K562 (cell line): ENCODE results near the gene MPLKIP. TPM values are rescaled to one million over a fixed set of nuclear protein-coding genes. Genes with fewer than 3 reads are reported as not detected.

ENCODE experiments used
- ATAC-seq: fragments of 200-7000 bp; cut with Tn5 transposase; 3 replicates; pipeline ENCODE4 v1.9.1; 2020; ENCODE audit warnings: moderate library complexity
- BruUV-seq: library from RNA; stranded (reverse); fragments of 400-500 nt; replicated peaks from 2 replicates; lab custom pipeline; 2021; lab: Mats Ljungman, UMichigan
- CTCF ChIA-PET: fragments of 300-600 bp; formaldehyde crosslinking; extraction: SDS; loops from one replicate; lab custom pipeline; 2021; ENCODE audit warnings: low intra/inter-chr PET ratio; lab: Yijun Ruan, JAX
- POLR2A ChIA-PET: fragments of 300-600, 350-650 bp; sonication (Branson Sonifier 250); formaldehyde crosslinking; extraction: SDS; loops from one replicate; lab custom pipeline; 2021; ENCODE audit warnings: antibody characterized with exemption, inconsistent platforms; lab: Yijun Ruan, JAX
- DNase-seq, 4 experiments: peaks; one replicate each; pipeline versions ENCODE4 v3.0.0 to v3.0.0-alpha.2; 2011 to 2018; ENCODE audit warnings: low spot score in 3 of 4, mixed read lengths in 3 of 4; ENCODE audit errors: extremely low read depth in 1 of 4
- FAIRE-seq: peaks from 2 replicates; lab custom pipeline; 2011; peaks lifted over from hg19 to GRCh38; lab: Jason Lieb, UNC
- H2AFZ ChIP-seq: 2 replicates; pipeline ENCODE4 v1.6.0; 2011; ENCODE audit warnings: low read depth, low read length, control low read depth, inconsistent platforms
- H3K27ac ChIP-seq: fragments of 200-600 bp; 3 replicates; pipeline ENCODE4 v1.8.0; 2011; ENCODE audit warnings: low read depth, mild to moderate bottlenecking, control low read depth, inconsistent platforms, low read length, moderate library complexity, mixed read lengths; ENCODE audit errors: extremely low read depth
- H3K27me3 ChIP-seq, 2 experiments: fragments of 300-600 bp in 1 of 2; 2 replicates in 1 of 2; 3 replicates in 1 of 2; pipeline versions ENCODE4 v1.6.0 to v1.8.0; 2011; ENCODE audit warnings: inconsistent platforms in 2 of 2, low read length in 2 of 2, mild to moderate bottlenecking in 1 of 2, mixed read lengths in 1 of 2, moderate library complexity in 1 of 2; ENCODE audit not compliant: control insufficient read depth in 2 of 2, insufficient read depth in 2 of 2
- H3K36me3 ChIP-seq: fragments of 300-600 bp; 3 replicates; pipeline ENCODE4 v1.8.0; 2011; ENCODE audit warnings: mild to moderate bottlenecking, low read length, inconsistent platforms; ENCODE audit not compliant: control insufficient read depth, insufficient read depth
- H3K4me1 ChIP-seq, 2 experiments: fragments of 200-600 bp in 1 of 2; replicated peaks in 1 of 2; 2 replicates in 1 of 2; 3 replicates in 1 of 2; pipeline versions ENCODE4 v1.5.1 to v1.8.0; 2011; ENCODE audit warnings: inconsistent platforms in 2 of 2, low read length in 2 of 2, mild to moderate bottlenecking in 1 of 2, mixed read lengths in 1 of 2, moderate library complexity in 1 of 2; ENCODE audit not compliant: control insufficient read depth in 2 of 2, insufficient read depth in 2 of 2
- H3K4me2 ChIP-seq: 2 replicates; pipeline ENCODE4 v1.6.1; 2011; ENCODE audit warnings: low read length, control low read depth, inconsistent platforms, mixed read lengths; ENCODE audit not compliant: insufficient read depth
- H3K4me3 ChIP-seq: fragments of 200-600 bp; sonication (generic), shearing (Covaris generic); 2 replicates; pipeline ENCODE4 v1.5.1; 2016; ENCODE audit warnings: control low read depth, inconsistent platforms
- H3K79me2 ChIP-seq: fragments of 200-600 bp; 3 replicates; pipeline ENCODE4 v1.8.0; 2011; ENCODE audit warnings: low read length, inconsistent platforms; ENCODE audit not compliant: control insufficient read depth, insufficient read depth
- H3K9ac ChIP-seq, 2 experiments: 2 replicates each; pipeline versions ENCODE4 v1.6.0 to v1.6.1; 2011; ENCODE audit warnings: low read depth in 2 of 2, low read length in 2 of 2, control low read depth in 1 of 2, inconsistent platforms in 1 of 2, mild to moderate bottlenecking in 1 of 2, mixed read lengths in 1 of 2; ENCODE audit not compliant: insufficient read depth in 1 of 2
- H3K9me1 ChIP-seq: one replicate; pipeline ENCODE4 v1.6.0; 2011; ENCODE audit warnings: inconsistent platforms, mild to moderate bottlenecking, low read length, moderate library complexity; ENCODE audit not compliant: control insufficient read depth, insufficient read depth
- H3K9me3 ChIP-seq: replicated peaks from 2 replicates; pipeline ENCODE4 v1.5.1; 2011; ENCODE audit warnings: low read depth, low read length, inconsistent platforms; ENCODE audit not compliant: control insufficient read depth, insufficient read depth
- H4K20me1 ChIP-seq: replicated peaks from 2 replicates; pipeline ENCODE4 v1.6.1; 2011; ENCODE audit warnings: low read length, inconsistent platforms, mixed read lengths; ENCODE audit not compliant: control insufficient read depth, insufficient read depth
- ARID3B ChIP-seq: fragments of 250-450 bp; sonication (Bioruptor Pico); IDR thresholded peaks from 2 replicates; pipeline ENCODE4 v1.4.0; 2020; ENCODE audit warnings: borderline replicate concordance
- ATF1 ChIP-seq, 2 experiments: fragments of 450-650 bp in 1 of 2; IDR thresholded peaks; 2 replicates each; pipeline ENCODE4 v1.6.1; 2016; ENCODE audit warnings: missing compliant biosample characterization in 1 of 2, missing genetic modification characterization in 1 of 2
- BCOR ChIP-seq: fragments of 450-650 bp; IDR thresholded peaks from 2 replicates; pipeline ENCODE4 v1.6.1; 2016
- BDP1 ChIP-seq: IDR thresholded peaks from 3 replicates; pipeline ENCODE4 v1.6.1; 2011; ENCODE audit not compliant: insufficient read length, insufficient read depth
- BRF2 ChIP-seq: IDR thresholded peaks from 3 replicates; pipeline ENCODE4 v1.6.1; 2011; ENCODE audit warnings: borderline replicate concordance, mild to moderate bottlenecking; ENCODE audit not compliant: insufficient read length, insufficient read depth
- CHD4 ChIP-seq: fragments of 200-600 bp; sonication (generic); IDR thresholded peaks from 3 replicates; pipeline ENCODE4 v1.6.1; 2012; ENCODE audit warnings: low read depth, mild to moderate bottlenecking, mixed read lengths, low read length, inconsistent platforms; ENCODE audit not compliant: insufficient read depth, insufficient replicate concordance, poor library complexity, severe bottlenecking
- CREM ChIP-seq: IDR thresholded peaks from 2 replicates; pipeline ENCODE4 v1.6.1; 2014; ENCODE audit warnings: antibody characterized with exemption, low read depth
- CXXC5 ChIP-seq: fragments of 250-450 bp; sonication (Bioruptor Pico); IDR thresholded peaks from 2 replicates; pipeline ENCODE4 v1.8.0; 2022; ENCODE audit warnings: inconsistent platforms, mild to moderate bottlenecking, moderate library complexity
- HBP1 ChIP-seq: fragments of 450-650 bp; formaldehyde crosslinking; IDR thresholded peaks from 2 replicates; pipeline ENCODE4 v1.4.0; 2022; ENCODE audit warnings: missing genetic modification characterization
- HES1 ChIP-seq: fragments of 450-650 bp; IDR thresholded peaks from 2 replicates; pipeline ENCODE4 v1.6.1; 2016; ENCODE audit warnings: low read depth, mild to moderate bottlenecking, moderate library complexity
- HOMEZ ChIP-seq: fragments of 250-450 bp; sonication (Bioruptor Pico); IDR thresholded peaks from 2 replicates; pipeline ENCODE4 v1.4.0; 2020; ENCODE audit warnings: mild to moderate bottlenecking, moderate library complexity
- NUFIP1 ChIP-seq: fragments of 450-650 bp; IDR thresholded peaks from 2 replicates; pipeline ENCODE4 v1.6.1; 2018; ENCODE audit not compliant: partially characterized antibody
- SNIP1 ChIP-seq: fragments of 450-650 bp; IDR thresholded peaks from 2 replicates; pipeline ENCODE4 v1.7.1; 2017; ENCODE audit warnings: low read depth, mild to moderate bottlenecking
- SREBF2 ChIP-seq: sonication (generic); formaldehyde crosslinking; IDR thresholded peaks from 2 replicates; pipeline ENCODE4 v1.4.0; 2020; ENCODE audit warnings: mild to moderate bottlenecking, missing genetic modification reagents
- TCF7 ChIP-seq: sonication (generic); IDR thresholded peaks from 2 replicates; pipeline ENCODE4 v1.6.1; 2016; ENCODE audit warnings: antibody characterized with exemption, borderline replicate concordance
- WGBS: fragments of 100-300 bp; shearing (Covaris generic); methylation state at CpG from one replicate; pipeline ENCODE4 v1.1.6; 2016; ENCODE audit warnings: low coverage, mixed read lengths; ENCODE audit not compliant: insufficient coverage; ENCODE audit errors: missing lambda C conversion rate; 5-methylcytosine and 5-hydroxymethylcytosine counted together
- in situ Hi-C: fragments of 300-500 bp; cut with MboI; formaldehyde crosslinking; loops from 4 replicates; pipeline ENCODE4 v1.15.0; 2018; ENCODE audit warnings: inconsistent platforms, mixed read lengths
- intact Hi-C: fragments of 100-400 bp; cut with micrococcal nuclease; formaldehyde crosslinking; loops from 2 replicates; pipeline ENCODE4 v1.14.2; 2022
- polyA plus RNA-seq, 8 experiments: library from polyadenylated mRNA; depleted of rRNA in 4 of 8; stranded (reverse) in 5 of 8; unstranded in 3 of 8; fragments of >200 nt; fragmentation: Nextera tagmentation in 2 of 8; fragmentation: Illumina TruSeq in 1 of 8; extraction: Ambion mirVana in 2 of 8; extraction: Trizol in 1 of 8; gene quantifications; 2 replicates each; pipeline versions ENCODE4 v1.2.1 to v1.2.3, GENCODE V29; 2011 to 2014; ENCODE audit warnings: inconsistent platforms in 1 of 8, missing spikeins in 1 of 8
- total RNA-seq, 7 experiments: library from RNA; depleted of rRNA in 6 of 7; stranded (reverse); fragments of >200 nt in 6 of 7; fragmentation: Illumina TruSeq in 2 of 7; extraction: Trizol in 2 of 7; gene quantifications; 2 replicates each; pipeline versions ENCODE4 v1.2.1 to v1.2.3, GENCODE V29; 2011 to 2021; ENCODE audit warnings: low replicate concordance in 1 of 7

Gene MPLKIP
- total and polyA plus RNA-seq, 9 of the 15 experiments (the other 6 are each of a cell fraction or from before 2014, with no cell fraction given), result 5.6 to 127 (median 44.2) TPM

- Histone ChIP-seq H2AFZ (no peak overlapping the region), H3K36me3 (no peaks in the 10 kb centered on the region), H3K9ac (no peak overlapping the region), H3K27ac (no peak overlapping the region), H3K4me1 (no peaks in the 10 kb centered on the region), H3K27me3 (peaks cover 5 to 8% of the 10 kb centered on the region in 2 experiments; a peak in 3 of 5 replicates), H3K79me2 (no peaks in the 10 kb centered on the region), H3K4me3 (no peak overlapping the region), H3K9me1 (no peaks in the 10 kb centered on the region), H3K9me3 (no peaks in the 10 kb centered on the region), H3K4me2 (no peak overlapping the region), H4K20me1 (no peaks in the 10 kb centered on the region)
- FAIRE-seq (no peak), ATAC-seq (no peak), DNase-seq (no peak)
- ChIA-PET POLR2A (interaction anchor here (0.6 to 1.2 kb wide), 2 partner anchors 11 to 259 kb away, joined by 3 to 4 read pairs; no protein-coding TSS in a partner anchor), CTCF (no interaction called here)
- in situ Hi-C loops, result no loop called here
- no TSS peak for BruUV-seq
- TF ChIP-seq BDP1 (no peak), ARID3B (CRISPR knock-in tag) (no peak), SREBF2 (no peak), CXXC5 (no peak), HBP1 (CRISPR knock-in tag) (no peak), ATF1 (CRISPR knock-in tag; IDR thresholded peaks at IDR 0.05) (no peak), ATF1 (tag; IDR thresholded peaks at IDR 0.05) (no peak), NUFIP1 (no peak), BRF2 (no peak), HES1 (no peak), HOMEZ (CRISPR knock-in tag) (no peak), CREM (no peak), CHD4 (no peak), SNIP1 (no peak), TCF7 (no peak), BCOR (no peak)
- WGBS, result 6% methylated on average over 4 of the region's 4 CpGs
- intact Hi-C loops, result no loop called here
Measured at GRCh38 chr7:40156988-40157387, 22.6 kb upstream of the MPLKIP start.
